CD4-positive, alpha-beta T cell (primary cell): ENCODE results near the gene PLAC9. TPM values are rescaled to one million over a fixed set of nuclear protein-coding genes. Genes with fewer than 3 reads are reported as not detected.

ENCODE experiments used
- ATAC-seq: fragments of 200-7000 bp; cut with Tn5 transposase; one replicate; pipeline ENCODE4 v1.10.0; 2022; ENCODE audit warnings: mild to moderate bottlenecking; ENCODE audit not compliant: poor library complexity
- CTCF ChIA-PET: fragments of 350-600 bp; sonication (Branson Sonifier 250); formaldehyde crosslinking; loops from one replicate; lab custom pipeline; 2021; ENCODE audit warnings: antibody characterized with exemption, inconsistent platforms; lab: Charles Lee
- POLR2A ChIA-PET: fragments of 350-600 bp; sonication (Branson Sonifier 250); formaldehyde crosslinking; loops from one replicate; lab custom pipeline; 2021; ENCODE audit warnings: antibody characterized with exemption, inconsistent platforms; lab: Charles Lee
- DNase-seq, 14 experiments: peaks; one replicate each; pipeline ENCODE4 v3.0.0-alpha.2; 2013 to 2020; ENCODE audit warnings: mixed read lengths in 2 of 14
- H3K27ac ChIP-seq, 2 donors: one replicate each; pipeline versions ENCODE4 v1.5.1 to v1.7.0; 2013; ENCODE audit warnings: low read length in 2 of 2, low read depth in 1 of 2, mild to moderate bottlenecking in 1 of 2
- H3K27me3 ChIP-seq, 2 experiments: 1 replicate in 1 of 2; 2 replicates in 1 of 2; pipeline versions ENCODE4 v1.6.1 to v1.7.0; 2013; ENCODE audit warnings: low read length in 2 of 2, control low read depth in 1 of 2, mild to moderate bottlenecking in 1 of 2, moderate library complexity in 1 of 2; ENCODE audit not compliant: insufficient read depth in 2 of 2, control insufficient read depth in 1 of 2
- H3K36me3 ChIP-seq: one replicate; pipeline ENCODE4 v1.6.1; 2013; ENCODE audit warnings: low read length, control low read depth; ENCODE audit not compliant: insufficient read depth
- H3K4me1 ChIP-seq: one replicate; pipeline ENCODE4 v1.6.1; 2013; ENCODE audit warnings: low read length, control low read depth; ENCODE audit not compliant: insufficient read depth
- H3K4me3 ChIP-seq: one replicate; pipeline ENCODE4 v1.5.1; 2013; ENCODE audit warnings: mild to moderate bottlenecking, low read length, moderate library complexity
- H3K9me3 ChIP-seq, 2 experiments: 1 replicate in 1 of 2; 2 replicates in 1 of 2; pipeline versions ENCODE4 v1.6.1 to v1.7.0; 2013; ENCODE audit warnings: low read length in 2 of 2, mild to moderate bottlenecking in 2 of 2, control low read depth in 1 of 2, moderate library complexity in 1 of 2; ENCODE audit not compliant: control insufficient read depth in 1 of 2, insufficient read depth in 1 of 2
- H3K27ac Mint-ChIP-seq: one replicate; pipeline ENCODE4 v1.8.0; 2020; ENCODE audit warnings: mixed read lengths
- H3K27me3 Mint-ChIP-seq: one replicate; pipeline ENCODE4 v1.8.0; 2021; ENCODE audit warnings: mixed read lengths
- H3K36me3 Mint-ChIP-seq: one replicate; pipeline ENCODE4 v1.8.0; 2021; ENCODE audit warnings: low read depth, mixed read lengths
- H3K4me1 Mint-ChIP-seq: one replicate; pipeline ENCODE4 v1.8.0; 2021; ENCODE audit warnings: low read depth, mixed read lengths
- H3K4me3 Mint-ChIP-seq: one replicate; pipeline ENCODE4 v1.8.0; 2020; ENCODE audit warnings: mild to moderate bottlenecking, mixed read lengths
- H3K9me3 Mint-ChIP-seq: one replicate; pipeline ENCODE4 v1.8.0; 2020; ENCODE audit warnings: mixed read lengths
- CTCF ChIP-seq: fragments of 200-600 bp; IDR thresholded peaks from one replicate; pipeline ENCODE4 v1.8.0; 2022; ENCODE audit warnings: antibody characterized with exemption, mild to moderate bottlenecking
- intact Hi-C, 2 experiments: fragments of 100-400 bp; cut with DNase I in 1 of 2; cut with micrococcal nuclease in 1 of 2; formaldehyde crosslinking; loops; one replicate each; pipeline versions ENCODE4 v1.15.1 to v1.9.0; 2023 to 2025; cut with DNase I, micrococcal nuclease
- total RNA-seq, 174 experiments: library from RNA in 2 of 174; stranded (reverse) in 2 of 174; gene quantifications; one replicate each; pipeline ENCODE4 v1.2.3 and lab custom pipeline; 2021 to 2026

PLAC9 gene
- total RNA-seq, 2 experiments from 2014 or later = not detected

GRCh38 chr10:80122110-80122710 is 10.3 kb upstream of the PLAC9 start:
- H3K9me3 ChIP-seq = no peaks in the 10 kb centered on the region
- H3K27me3 Mint-ChIP-seq = peaks cover 7% of the 10 kb centered on the region
- intact Hi-C loops = no loop called here
- no peaks in the 10 kb centered on the region for H3K9me3 Mint-ChIP-seq
- H3K27ac Mint-ChIP-seq = no peak overlapping the region
- CTCF ChIA-PET = no interaction called here
- no peaks in the 10 kb centered on the region for H3K36me3 Mint-ChIP-seq
- H3K4me1 Mint-ChIP-seq = no peaks in the 10 kb centered on the region
- no peak overlapping the region for H3K4me3 Mint-ChIP-seq
- POLR2A ChIA-PET = no interaction called here
- peaks cover 0 to 4% of the 10 kb centered on the region in 2 experiments for H3K27me3 ChIP-seq
- no peaks in the 10 kb centered on the region for H3K36me3 ChIP-seq
- no peak overlapping the region for H3K27ac ChIP-seq
- no peak for DNase-seq
- H3K4me3 ChIP-seq = no peak overlapping the region
- no peak for TF ChIP-seq CTCF
- no peak for ATAC-seq
- no peaks in the 10 kb centered on the region for H3K4me1 ChIP-seq

- no peaks in the 10 kb centered on the region for H3K36me3 ChIP-seq
- ATAC-seq (no peak), DNase-seq (no peak)
- H3K4me1 ChIP-seq = no peaks in the 10 kb centered on the region
- Mint-ChIP-seq H3K4me1 (no peaks in the 10 kb centered on the region), H3K27me3 (peaks cover 10% of the 10 kb centered on the region), H3K36me3 (no peaks in the 10 kb centered on the region), H3K9me3 (no peaks in the 10 kb centered on the region), H3K27ac (no peak overlapping the region), H3K4me3 (no peak overlapping the region)
- no peak overlapping the region for H3K4me3 ChIP-seq
- POLR2A ChIA-PET = no interaction called here
- peaks cover 0 to 4% of the 10 kb centered on the region in 2 experiments for H3K27me3 ChIP-seq
- CTCF ChIA-PET = no interaction called here
- intact Hi-C loops = no loop called here
- no peaks in the 10 kb centered on the region for H3K9me3 ChIP-seq
- no peak for TF ChIP-seq CTCF
- no peak overlapping the region for H3K27ac ChIP-seq
Observed at GRCh38 chr10:80122746-80123145, 9.8 kb upstream of the PLAC9 start.

- Mint-ChIP-seq H3K27ac (no peak overlapping the region), H3K36me3 (no peaks in the 10 kb centered on the region), H3K27me3 (peaks cover 31% of the 10 kb centered on the region), H3K9me3 (no peaks in the 10 kb centered on the region), H3K4me1 (no peaks in the 10 kb centered on the region), H3K4me3 (no peak overlapping the region)
- ATAC-seq (no peak), DNase-seq (no peak)
- CTCF ChIA-PET = no interaction called here
- no peaks in the 10 kb centered on the region for H3K9me3 ChIP-seq
- H3K27me3 ChIP-seq = peaks cover 0 to 10% of the 10 kb centered on the region in 2 experiments
- H3K4me3 ChIP-seq = no peak overlapping the region
- H3K4me1 ChIP-seq = no peaks in the 10 kb centered on the region
- intact Hi-C loops = no loop called here
- TF ChIP-seq CTCF = no peak
- no peaks in the 10 kb centered on the region for H3K36me3 ChIP-seq
- no peak overlapping the region for H3K27ac ChIP-seq
- POLR2A ChIA-PET = no interaction called here
Observed at GRCh38 chr10:80126876-80127275, 5.7 kb upstream of the PLAC9 start.
